Activated CD8-positive, alpha-beta T cell treated with anti-CD3 and anti-CD28 coated beads for 36 hours (primary cell): ENCODE measurements around the gene ZNF318. TPM values are rescaled to one million over a fixed set of nuclear protein-coding genes. Genes with fewer than 3 reads are reported as not detected.
"Not testable (repeated sequence)": the region's sequence is repeated elsewhere in the genome, so short reads cannot be mapped to it uniquely, and the experiment has no call there.

Source experiments
- ATAC-seq: fragments of 200-7000 bp; cut with Tn5 transposase; one replicate; pipeline ENCODE4 v1.10.0; 2021; ENCODE audit warnings: mild to moderate bottlenecking, moderate library complexity
- CTCF ChIA-PET: fragments of 350-600 bp; sonication (Branson Sonifier 250); formaldehyde crosslinking; loops from one replicate; lab custom pipeline; 2021; ENCODE audit warnings: antibody characterized with exemption; lab: Charles Lee
- POLR2A ChIA-PET: fragments of 350-600 bp; sonication (Branson Sonifier 250); formaldehyde crosslinking; loops from one replicate; lab custom pipeline; 2021; ENCODE audit warnings: antibody characterized with exemption; lab: Charles Lee
- DNase-seq: peaks from one replicate; pipeline ENCODE4 v3.0.0-alpha.2; 2020
- H3K27ac Mint-ChIP-seq: one replicate; pipeline ENCODE4 v1.8.0; 2021; ENCODE audit warnings: mild to moderate bottlenecking, mixed read lengths
- H3K27me3 Mint-ChIP-seq: one replicate; pipeline ENCODE4 v1.8.0; 2021; ENCODE audit warnings: mixed read lengths
- H3K36me3 Mint-ChIP-seq: one replicate; pipeline ENCODE4 v1.8.0; 2021; ENCODE audit warnings: low read depth, mixed read lengths
- H3K4me1 Mint-ChIP-seq: one replicate; pipeline ENCODE4 v1.8.0; 2021; ENCODE audit warnings: low read depth, mixed read lengths
- H3K4me3 Mint-ChIP-seq: one replicate; pipeline ENCODE4 v1.8.0; 2021; ENCODE audit warnings: mild to moderate bottlenecking, moderate library complexity, mixed read lengths
- H3K9me3 Mint-ChIP-seq: one replicate; pipeline ENCODE4 v1.8.0; 2021; ENCODE audit warnings: mixed read lengths
- intact Hi-C: fragments of 100-400 bp; cut with micrococcal nuclease; formaldehyde crosslinking; loops from one replicate; pipeline ENCODE4 v1.10.0; 2022
- total RNA-seq, 2 experiments: library from RNA; stranded (reverse); gene quantifications; one replicate each; pipeline ENCODE4 v1.2.3, GENCODE V29; 2021
- TF ChIP-seq, protein P1 (sequence below): fragments of 200-600 bp; IDR thresholded peaks from one replicate; pipeline ENCODE4 v1.8.0; 2022; ENCODE audit warnings: antibody characterized with exemption, mild to moderate bottlenecking

ZNF318 gene
- total RNA-seq, 2 experiments from 2014 or later = 13.1 to 13.5 TPM

DNA sequence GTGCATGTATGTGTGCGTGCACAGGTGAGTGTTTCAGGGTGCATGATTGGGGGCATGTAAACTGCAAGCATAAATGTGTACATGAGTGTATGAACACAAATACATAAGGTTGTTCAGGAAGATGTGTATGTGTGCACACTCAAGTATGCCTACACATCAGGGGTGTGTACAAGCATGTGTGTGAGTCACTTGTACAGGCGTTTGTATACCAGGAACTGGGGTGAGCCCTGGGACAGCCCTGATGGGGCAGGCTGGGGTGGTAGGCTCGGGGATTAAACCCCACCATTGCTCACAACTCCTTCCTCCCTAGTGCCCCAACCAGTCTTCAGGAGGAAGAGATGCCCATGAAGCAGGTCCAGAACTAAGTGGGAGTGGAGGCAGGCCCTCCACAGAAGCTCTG lies 65.1 kb downstream of the ZNF318 start:
- ChIA-PET CTCF (interaction anchor here (1.3 kb wide), 1 partner anchor 94 kb away, joined by 3 read pairs; no protein-coding TSS in a partner anchor), POLR2A (no interaction called here)
- intact Hi-C loops = no loop called here

DNA sequence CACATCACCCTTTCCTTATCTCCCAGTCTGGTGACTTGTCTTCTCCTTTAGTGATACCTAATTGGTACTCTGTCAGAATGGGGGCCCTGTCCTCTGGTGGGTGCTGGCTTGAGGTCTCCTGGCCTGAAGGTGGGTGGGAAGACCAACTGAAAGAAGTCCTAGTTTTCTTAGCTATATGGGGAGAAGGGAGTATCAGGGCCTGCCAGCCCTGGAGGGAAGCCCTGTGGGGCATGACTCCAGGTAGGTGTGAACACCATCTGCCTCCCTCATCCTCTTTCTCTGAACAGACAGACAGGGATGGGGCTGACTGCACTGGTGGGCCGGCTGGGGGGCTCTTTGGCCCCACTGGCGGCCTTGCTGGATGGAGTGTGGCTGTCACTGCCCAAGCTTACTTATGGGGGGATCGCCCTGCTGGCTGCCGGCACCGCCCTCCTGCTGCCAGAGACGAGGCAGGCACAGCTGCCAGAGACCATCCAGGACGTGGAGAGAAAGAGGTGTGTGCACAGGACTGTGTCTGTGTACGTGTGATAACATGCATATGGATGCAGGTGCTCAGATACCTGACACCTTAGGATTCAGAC lies 65.6 kb downstream of the ZNF318 start:
- ChIA-PET CTCF (interaction anchor here (1.3 kb wide), 1 partner anchor 94 kb away, joined by 3 read pairs; no protein-coding TSS in a partner anchor), POLR2A (no interaction called here)
- Mint-ChIP-seq H3K9me3 (no peaks in the 10 kb centered on the region), H3K27ac (no peak overlapping the region), H3K4me1 (peaks cover 2% of the 10 kb centered on the region), H3K27me3 (peaks cover under 1% of the 10 kb centered on the region), H3K4me3 (no peak overlapping the region), H3K36me3 (no peaks in the 10 kb centered on the region)
- intact Hi-C loops = no loop called here
- TF ChIP-seq, protein P1, sequence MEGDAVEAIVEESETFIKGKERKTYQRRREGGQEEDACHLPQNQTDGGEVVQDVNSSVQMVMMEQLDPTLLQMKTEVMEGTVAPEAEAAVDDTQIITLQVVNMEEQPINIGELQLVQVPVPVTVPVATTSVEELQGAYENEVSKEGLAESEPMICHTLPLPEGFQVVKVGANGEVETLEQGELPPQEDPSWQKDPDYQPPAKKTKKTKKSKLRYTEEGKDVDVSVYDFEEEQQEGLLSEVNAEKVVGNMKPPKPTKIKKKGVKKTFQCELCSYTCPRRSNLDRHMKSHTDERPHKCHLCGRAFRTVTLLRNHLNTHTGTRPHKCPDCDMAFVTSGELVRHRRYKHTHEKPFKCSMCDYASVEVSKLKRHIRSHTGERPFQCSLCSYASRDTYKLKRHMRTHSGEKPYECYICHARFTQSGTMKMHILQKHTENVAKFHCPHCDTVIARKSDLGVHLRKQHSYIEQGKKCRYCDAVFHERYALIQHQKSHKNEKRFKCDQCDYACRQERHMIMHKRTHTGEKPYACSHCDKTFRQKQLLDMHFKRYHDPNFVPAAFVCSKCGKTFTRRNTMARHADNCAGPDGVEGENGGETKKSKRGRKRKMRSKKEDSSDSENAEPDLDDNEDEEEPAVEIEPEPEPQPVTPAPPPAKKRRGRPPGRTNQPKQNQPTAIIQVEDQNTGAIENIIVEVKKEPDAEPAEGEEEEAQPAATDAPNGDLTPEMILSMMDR = no peak
- DNase-seq (no peak), ATAC-seq (no peak)

More for the DNA sequence above, 65.1 kb downstream of the ZNF318 start:
- H3K36me3 Mint-ChIP-seq = no peaks in the 10 kb centered on the region
- no peak overlapping the region for H3K27ac Mint-ChIP-seq
- TF ChIP-seq, protein P1 = no peak
- no peak for DNase-seq
- H3K4me3 Mint-ChIP-seq = no peak overlapping the region
- peaks cover 2% of the 10 kb centered on the region for H3K27me3 Mint-ChIP-seq
- H3K9me3 Mint-ChIP-seq = no peaks in the 10 kb centered on the region
- no peak for ATAC-seq
- H3K4me1 Mint-ChIP-seq = peaks cover 7% of the 10 kb centered on the region

DNA sequence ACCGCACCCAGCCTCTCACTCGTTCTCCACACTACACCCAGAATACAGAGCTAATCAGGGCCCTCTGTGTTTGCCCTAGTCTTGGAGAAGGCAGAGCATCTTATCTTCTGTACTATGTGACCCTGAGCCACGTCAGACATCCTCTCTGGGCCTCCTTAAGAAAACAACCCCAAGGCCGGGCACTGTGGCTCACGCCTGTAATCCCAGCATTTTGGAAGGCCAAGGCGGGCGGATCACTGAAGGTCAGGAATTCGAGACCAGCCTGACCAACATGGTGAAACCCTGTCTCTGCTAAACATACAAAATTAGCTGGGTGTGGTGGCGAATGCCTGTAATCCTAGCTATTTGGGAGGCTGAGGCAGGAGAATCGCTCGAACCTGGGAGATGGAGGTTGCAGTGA lies 66.4 kb downstream of the ZNF318 start:
- H3K27me3 Mint-ChIP-seq, DNase-seq, H3K4me1 Mint-ChIP-seq, H3K9me3 Mint-ChIP-seq, ATAC-seq, H3K36me3 Mint-ChIP-seq, H3K4me3 Mint-ChIP-seq, H3K27ac Mint-ChIP-seq, intact Hi-C loops, POLR2A ChIA-PET: not testable (repeated sequence)
- CTCF ChIA-PET = interaction anchor here (1.3 kb wide), 1 partner anchor 95 kb away, joined by 3 read pairs; no protein-coding TSS in a partner anchor

DNA sequence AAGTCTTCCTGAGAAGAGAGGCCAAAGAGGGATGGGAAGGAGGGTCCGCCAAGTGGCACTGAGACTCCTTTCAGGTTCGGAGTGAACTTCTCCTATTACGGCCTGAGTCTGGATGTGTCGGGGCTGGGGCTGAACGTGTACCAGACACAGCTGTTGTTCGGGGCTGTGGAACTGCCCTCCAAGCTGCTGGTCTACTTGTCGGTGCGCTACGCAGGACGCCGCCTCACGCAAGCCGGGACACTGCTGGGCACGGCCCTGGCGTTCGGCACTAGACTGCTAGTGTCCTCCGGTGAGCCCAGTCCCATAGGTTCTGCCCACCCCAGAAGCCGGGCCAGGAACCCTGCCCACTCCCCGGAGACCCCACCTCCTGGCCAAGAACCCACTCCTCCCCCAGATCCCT lies 67.3 kb downstream of the ZNF318 start:
- POLR2A ChIA-PET = no interaction called here
- intact Hi-C loops = no loop called here
- H3K27me3 Mint-ChIP-seq = peaks cover 2% of the 10 kb centered on the region

DNA sequence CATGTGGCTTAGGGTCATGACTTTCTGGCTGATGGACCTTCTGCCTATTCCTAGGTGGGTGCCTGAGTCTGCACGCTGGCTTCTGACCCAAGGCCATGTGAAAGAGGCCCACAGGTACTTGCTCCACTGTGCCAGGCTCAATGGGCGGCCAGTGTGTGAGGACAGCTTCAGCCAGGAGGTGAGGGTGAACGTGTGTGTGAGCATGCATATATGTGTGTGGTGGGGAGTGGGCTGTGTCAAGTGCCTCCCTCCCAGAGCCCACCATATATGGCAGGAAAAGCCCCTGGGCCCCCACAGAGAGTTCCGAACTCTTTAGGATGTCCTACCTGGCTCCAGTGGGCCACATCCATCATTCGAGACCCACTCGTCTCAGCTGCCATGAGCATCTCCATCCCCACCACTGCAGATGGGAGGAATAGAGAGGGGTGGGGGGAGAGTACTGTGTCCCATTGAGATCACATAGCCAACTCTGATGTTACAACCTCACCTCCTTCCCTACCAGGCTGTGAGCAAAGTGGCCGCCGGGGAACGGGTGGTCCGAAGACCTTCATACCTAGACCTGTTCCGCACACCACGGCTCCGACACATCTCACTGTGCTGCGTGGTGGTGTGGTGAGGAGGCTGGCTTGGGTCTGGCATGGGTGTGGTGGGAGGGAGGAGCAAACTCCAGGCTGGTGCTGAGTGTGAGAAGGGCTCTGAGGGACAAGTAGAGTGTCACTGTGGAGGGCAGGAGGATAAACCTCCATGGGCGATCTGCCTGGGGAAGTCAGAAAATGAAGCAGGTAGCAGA lies 68.2 kb downstream of the ZNF318 start:
- intact Hi-C loops = no loop called here
- ATAC-seq = no peak
- POLR2A ChIA-PET = no interaction called here

More for the DNA sequence above, 67.3 kb downstream of the ZNF318 start:
- TF ChIP-seq, protein P1 = no peak
- H3K4me3 Mint-ChIP-seq = no peak overlapping the region
- H3K36me3 Mint-ChIP-seq = no peaks in the 10 kb centered on the region
- CTCF ChIA-PET = no interaction called here
- ATAC-seq (no peak), DNase-seq (no peak)
- no peaks in the 10 kb centered on the region for H3K9me3 Mint-ChIP-seq
- no peaks in the 10 kb centered on the region for H3K4me1 Mint-ChIP-seq
- H3K27ac Mint-ChIP-seq = no peak overlapping the region

More for the DNA sequence above, 68.2 kb downstream of the ZNF318 start:
- TF ChIP-seq, protein P1 = no peak
- Mint-ChIP-seq H3K27ac (no peak overlapping the region), H3K36me3 (no peaks in the 10 kb centered on the region), H3K4me1 (no peaks in the 10 kb centered on the region), H3K27me3 (peaks cover 2% of the 10 kb centered on the region), H3K9me3 (no peaks in the 10 kb centered on the region), H3K4me3 (no peak overlapping the region)
- no peak for DNase-seq
- CTCF ChIA-PET = no interaction called here
